ENCODE measurements around the gene FOLR2. TPM values are rescaled to one million over a fixed set of nuclear protein-coding genes. Genes with fewer than 3 reads are reported as not detected.

The FOLR2 gene
- polyA plus RNA-seq, 1 donor (not counting 4 experiments of a cell fraction or from before 2014, with no cell fraction given), result not detected

- H3K27me3 ChIP-seq (ENCODE audit: control insufficient read depth, extremely low read depth, insufficient read depth, low read length), result no peaks in the 10 kb centered on the region
- no peak overlapping the region for H2AFZ ChIP-seq (ENCODE audit: control insufficient read depth, low read length)
- H4K20me1 ChIP-seq (ENCODE audit: control insufficient read depth, extremely low read depth, insufficient read depth, low read length), result peaks cover 3% of the 10 kb centered on the region
- no peak overlapping the region for H3K4me2 ChIP-seq (ENCODE audit: control insufficient read depth, extremely low read depth, insufficient read depth, low read depth, low read length)
- dilution Hi-C loops (cut with MboI; ENCODE audit: extremely low pct_ligation_motif_present, low sequenced_read_pairs), result no loop called here
- H3K79me2 ChIP-seq (ENCODE audit: control insufficient read depth, insufficient read depth, low read length), result peaks cover 25% of the 10 kb centered on the region
- FAIRE-seq, result no peak
- no peaks in the 10 kb centered on the region for H3K9me3 ChIP-seq (ENCODE audit: control insufficient read depth, low read depth, low read length)
- H3K9me1 ChIP-seq (ENCODE audit: control insufficient read depth, extremely low read depth, insufficient read depth, low read length), result no peaks in the 10 kb centered on the region
- H3K9ac ChIP-seq (ENCODE audit: control insufficient read depth, extremely low read depth, insufficient read depth, low read length), result no peak overlapping the region
- DNase-seq (ENCODE audit: low read depth, low spot score), result no peak
- H3K4me1 ChIP-seq (ENCODE audit: control insufficient read depth, extremely low read depth, insufficient read depth, low read length), result peaks cover 3% of the 10 kb centered on the region
- H3K4me3 ChIP-seq (ENCODE audit: control insufficient read depth in 2 of 3, extremely low read depth in 1 of 3, insufficient read depth in 2 of 3, low read depth in 1 of 3, low read length in 3 of 3), result no peak overlapping the region
- TF ChIP-seq CTCF (optimal IDR thresholded peaks at IDR 0.05 in 1 of 3, IDR thresholded peaks at IDR 0.05 in 1 of 3, conservative IDR thresholded peaks at IDR 0.05 in 1 of 3; ENCODE audit: extremely low read depth in 1 of 3, insufficient read depth in 2 of 3, low read length in 3 of 3), result no peak
- no peak for TF ChIP-seq EZH2 (IDR thresholded peaks at IDR 0.05; ENCODE audit: low read length)
- H3K27ac ChIP-seq (ENCODE audit: control insufficient read depth, insufficient read depth, low read length), result no peak overlapping the region
- peaks cover 51 to 55% of the 10 kb centered on the region in 2 experiments for H3K36me3 ChIP-seq (ENCODE audit: control insufficient read depth in 2 of 2, extremely low read depth in 1 of 2, insufficient read depth in 2 of 2, low read length in 2 of 2)
Observed at GRCh38 chr11:72229336-72229924, 12.8 kb downstream of the FOLR2 start.

- H3K4me1 ChIP-seq (ENCODE audit: control insufficient read depth, extremely low read depth, insufficient read depth, low read length), result peaks cover 3% of the 10 kb centered on the region
- H3K9me1 ChIP-seq (ENCODE audit: control insufficient read depth, extremely low read depth, insufficient read depth, low read length), result no peaks in the 10 kb centered on the region
- no peak for DNase-seq (ENCODE audit: low read depth, low spot score)
- FAIRE-seq, result no peak
- H3K27ac ChIP-seq (ENCODE audit: control insufficient read depth, insufficient read depth, low read length), result no peak overlapping the region
- H3K79me2 ChIP-seq (ENCODE audit: control insufficient read depth, insufficient read depth, low read length), result peaks cover 21% of the 10 kb centered on the region
- H3K4me2 ChIP-seq (ENCODE audit: control insufficient read depth, extremely low read depth, insufficient read depth, low read depth, low read length), result no peak overlapping the region
- no peaks in the 10 kb centered on the region for H3K9me3 ChIP-seq (ENCODE audit: control insufficient read depth, low read depth, low read length)
- H3K36me3 ChIP-seq (ENCODE audit: control insufficient read depth in 2 of 2, extremely low read depth in 1 of 2, insufficient read depth in 2 of 2, low read length in 2 of 2), result peaks cover 57 to 58% of the 10 kb centered on the region in 2 experiments
- dilution Hi-C loops (cut with MboI; ENCODE audit: extremely low pct_ligation_motif_present, low sequenced_read_pairs), result no loop called here
- no peaks in the 10 kb centered on the region for H3K27me3 ChIP-seq (ENCODE audit: control insufficient read depth, extremely low read depth, insufficient read depth, low read length)
- H4K20me1 ChIP-seq (ENCODE audit: control insufficient read depth, extremely low read depth, insufficient read depth, low read length), result peaks cover 3% of the 10 kb centered on the region
- TF ChIP-seq EZH2 (IDR thresholded peaks at IDR 0.05; ENCODE audit: low read length) (no peak), CTCF (optimal IDR thresholded peaks at IDR 0.05 in 1 of 3, IDR thresholded peaks at IDR 0.05 in 1 of 3, conservative IDR thresholded peaks at IDR 0.05 in 1 of 3; ENCODE audit: extremely low read depth in 1 of 3, insufficient read depth in 2 of 3, low read length in 3 of 3) (no peak)
- H2AFZ ChIP-seq (ENCODE audit: control insufficient read depth, low read length), result no peak overlapping the region
- no peak overlapping the region for H3K9ac ChIP-seq (ENCODE audit: control insufficient read depth, extremely low read depth, insufficient read depth, low read length)
- H3K4me3 ChIP-seq (ENCODE audit: control insufficient read depth in 2 of 3, extremely low read depth in 1 of 3, insufficient read depth in 2 of 3, low read depth in 1 of 3, low read length in 3 of 3), result no peak overlapping the region
Observed at GRCh38 chr11:72229925-72230763, 13.6 kb downstream of the FOLR2 start.

Data from keratinocyte (primary cell).